RKO (cell line): ENCODE measurements around the gene GPATCH2.
"Not testable (repeated sequence)": the region's sequence is repeated elsewhere in the genome, so short reads cannot be mapped to it uniquely, and the experiment has no call there.

ENCODE experiments used
- DNase-seq: peaks from one replicate; pipeline ENCODE4 v3.0.0-alpha.2; 2016; ENCODE audit warnings: low spot score

GPATCH2 gene

DNA sequence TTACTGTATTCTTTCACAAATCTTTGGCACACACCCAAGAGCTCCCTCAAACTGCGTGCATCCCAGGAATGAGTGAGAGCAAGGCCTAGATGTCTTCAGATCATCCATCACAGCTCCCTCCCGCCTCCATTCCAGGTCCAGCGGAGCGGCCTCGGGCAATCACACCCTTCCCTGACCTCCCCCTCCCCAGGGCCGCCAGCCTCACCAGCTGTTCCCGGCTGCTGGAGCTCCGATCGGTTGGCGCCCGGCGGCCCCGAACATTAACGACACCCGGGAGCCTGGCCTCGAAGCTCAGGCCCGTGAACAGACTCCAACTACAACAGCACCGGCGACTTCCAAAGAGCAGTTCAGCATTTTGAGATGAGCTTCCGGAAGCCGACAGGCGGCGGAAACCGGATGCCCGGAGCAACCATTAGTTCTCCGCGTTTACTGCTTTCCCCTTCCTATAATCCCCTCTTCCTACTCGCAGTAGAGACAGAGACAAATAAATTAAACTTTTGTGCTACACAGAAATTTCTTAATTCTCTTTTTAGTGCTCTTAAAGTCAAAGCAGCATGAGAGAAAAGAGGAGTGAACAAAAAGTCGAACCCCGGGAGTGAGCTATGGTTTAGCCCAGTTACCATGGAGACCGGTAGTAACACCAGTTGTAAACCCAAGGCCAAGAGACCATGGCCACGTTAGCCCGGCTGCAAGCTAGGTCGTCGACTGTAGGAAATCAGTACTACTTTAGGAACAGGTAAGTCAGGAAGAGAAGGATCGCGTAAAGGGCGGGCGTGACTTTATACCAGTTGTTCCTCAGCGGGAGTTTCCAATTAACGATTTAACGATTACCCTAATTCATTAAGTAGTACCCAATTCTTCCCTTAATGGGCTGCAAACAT, at the start of gene GPATCH2, which contains the start of gene SPATA17:
GPATCH2 (minus strand) TSS at position 380 of the 881 bp plus-strand sequence; CDS start at position 261, 119 bp downstream.
SPATA17 (plus strand) TSS at position 634 of the 881 bp plus-strand sequence; CDS start at position 669, 35 bp downstream.
- DNase-seq = peak; percentile 92

DNA sequence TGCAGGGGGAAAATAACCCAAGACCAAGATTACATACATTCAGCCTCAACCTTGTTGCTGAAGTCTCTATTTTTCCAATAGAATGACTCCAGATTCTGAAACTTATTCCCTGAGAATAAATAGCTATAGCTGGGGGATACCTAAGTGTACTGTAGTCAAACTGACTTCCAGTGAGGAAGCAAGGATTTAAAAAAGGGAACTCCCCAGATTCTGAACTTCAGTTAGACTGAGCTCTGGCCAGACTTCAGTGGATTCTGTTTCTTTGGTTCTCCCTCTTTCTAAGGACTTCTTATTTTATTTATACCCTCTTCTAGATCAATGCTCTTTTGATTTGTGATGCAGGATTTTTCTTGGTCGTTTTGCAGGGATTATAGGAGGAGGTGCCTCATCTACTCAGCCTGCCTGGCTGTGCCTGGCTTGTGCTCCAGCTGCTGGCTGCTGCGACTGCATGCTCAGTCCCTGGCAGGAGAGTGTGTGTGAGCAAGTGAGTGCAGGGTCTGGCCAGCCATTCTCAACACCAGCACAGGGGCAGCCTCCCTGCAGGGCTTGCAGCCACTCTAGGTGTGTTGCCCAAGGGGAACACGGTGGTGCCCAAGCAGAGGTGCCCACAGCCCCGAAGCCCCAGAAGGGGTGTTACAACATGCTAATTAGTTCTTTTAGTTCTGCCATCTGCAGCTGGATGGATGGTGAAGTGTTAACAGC, 43.3 kb upstream of the GPATCH2 start:
- DNase-seq = no peak

DNA sequence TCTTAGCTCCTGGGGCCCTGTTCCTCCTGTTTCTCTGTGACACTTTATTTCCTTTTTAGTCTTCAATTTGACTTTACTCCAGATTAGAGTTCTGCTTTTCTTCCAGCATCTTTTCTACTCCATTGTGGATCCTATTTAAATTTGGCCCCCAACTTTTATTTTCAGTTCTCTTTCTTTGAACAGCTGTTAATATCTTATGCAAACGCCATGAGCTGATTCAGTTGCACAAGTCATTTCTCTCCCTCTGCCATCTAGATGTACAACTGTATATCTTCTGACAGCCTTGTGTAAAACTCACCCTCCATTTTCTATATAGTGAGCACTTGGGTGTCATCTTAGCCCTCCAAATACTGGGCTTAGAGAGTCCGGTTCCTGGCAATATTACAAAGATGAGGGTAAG, 42.5 kb upstream of the GPATCH2 start:
- DNase-seq = no peak

DNA sequence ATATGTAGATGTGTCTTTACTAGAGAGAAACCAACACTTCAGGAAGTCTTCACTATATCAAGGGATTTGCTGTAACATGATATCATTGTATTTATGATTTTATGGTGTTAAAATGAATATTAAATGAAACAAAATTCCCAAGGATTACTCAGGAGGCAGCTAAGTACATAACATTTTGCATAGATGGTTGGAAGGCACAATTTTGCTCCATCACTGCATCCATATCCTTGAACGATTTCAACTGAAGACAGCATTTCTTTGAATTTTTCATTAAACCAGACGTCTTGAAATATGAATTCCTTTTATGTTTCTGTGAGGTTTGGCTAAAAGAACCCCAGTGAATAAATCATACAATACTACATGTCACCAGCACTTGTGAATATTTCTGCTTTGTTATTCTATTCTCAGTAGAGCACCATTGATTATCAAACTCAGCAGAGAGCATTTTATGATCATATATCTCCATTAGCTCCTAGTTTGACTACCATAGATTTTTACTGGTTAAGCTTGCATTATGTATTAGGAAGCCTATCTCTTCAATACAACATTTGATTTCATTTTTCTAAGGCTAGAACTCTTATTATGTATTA, 37.6 kb upstream of the GPATCH2 start:
- DNase-seq = no peak

DNA sequence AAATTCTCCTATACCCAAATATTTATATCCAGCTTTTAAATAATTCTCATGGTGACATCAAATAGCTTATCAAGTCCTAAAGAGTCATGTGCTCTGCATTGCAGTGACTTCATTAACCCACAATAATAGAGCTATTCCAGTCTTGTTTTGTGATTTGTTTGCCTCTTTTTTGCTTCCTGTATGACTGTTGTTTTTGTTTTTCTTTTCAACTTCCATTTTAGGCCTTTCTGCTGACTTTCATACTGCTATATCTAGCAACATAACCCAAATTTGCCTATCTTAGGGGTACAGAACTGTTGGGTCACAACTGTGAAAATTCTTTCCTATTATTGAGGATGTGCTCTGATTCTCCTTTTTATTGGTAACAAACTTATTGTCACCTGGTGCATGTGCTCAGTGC, 30.5 kb upstream of the GPATCH2 start:
- DNase-seq = no peak

DNA sequence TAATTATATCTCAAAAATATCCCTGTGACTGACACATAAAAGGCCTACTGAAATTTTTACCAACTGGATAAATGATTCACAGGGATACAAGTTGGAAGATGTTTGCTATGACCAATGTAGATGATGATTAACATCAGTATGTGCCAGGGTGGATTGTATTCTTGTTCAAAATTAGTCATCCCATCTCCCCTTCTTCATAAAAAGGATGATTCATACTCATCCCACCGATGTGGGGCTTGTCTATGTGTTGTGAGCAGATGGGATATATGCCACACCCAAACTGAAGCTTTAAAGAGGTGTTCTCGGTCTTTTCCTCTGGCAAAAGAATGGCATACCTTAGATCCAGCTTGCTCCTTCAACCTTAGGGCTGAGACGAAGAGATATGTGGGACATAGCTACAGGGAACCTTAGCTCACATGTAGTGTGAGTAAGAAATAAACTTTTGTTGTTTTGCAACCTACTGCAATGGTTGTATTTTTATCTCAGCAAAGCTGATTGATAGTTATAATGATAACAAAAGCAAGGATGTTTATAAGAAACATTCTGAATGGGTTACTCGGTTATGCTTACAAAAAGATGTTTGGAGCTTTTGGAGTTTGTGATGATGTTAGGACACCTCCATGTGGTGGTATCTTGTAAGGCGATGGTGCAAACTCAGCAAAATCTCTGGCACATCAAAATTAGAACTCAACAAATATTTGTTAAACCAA, 29.6 kb upstream of the GPATCH2 start:
- DNase-seq = peak; percentile 69

DNA sequence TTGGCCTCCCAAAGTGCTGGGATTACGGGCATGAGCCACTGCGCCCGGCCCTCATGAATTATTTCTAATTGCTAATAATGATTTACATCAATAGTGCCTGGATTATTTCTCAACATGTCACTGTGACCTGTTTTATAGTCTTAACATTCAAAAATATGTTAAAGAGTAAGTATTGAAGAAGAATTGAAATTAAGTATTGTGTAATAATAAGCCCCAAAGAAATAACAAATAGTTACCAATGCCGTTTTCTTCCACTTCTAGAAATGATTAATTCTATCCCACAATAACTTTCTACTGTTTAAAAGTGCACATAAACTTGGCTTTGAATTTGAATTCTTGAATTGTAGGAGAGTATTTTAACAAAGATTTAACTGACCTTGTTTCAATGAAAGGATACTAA, 19.8 kb upstream of the GPATCH2 start:
- DNase-seq = no peak

DNA sequence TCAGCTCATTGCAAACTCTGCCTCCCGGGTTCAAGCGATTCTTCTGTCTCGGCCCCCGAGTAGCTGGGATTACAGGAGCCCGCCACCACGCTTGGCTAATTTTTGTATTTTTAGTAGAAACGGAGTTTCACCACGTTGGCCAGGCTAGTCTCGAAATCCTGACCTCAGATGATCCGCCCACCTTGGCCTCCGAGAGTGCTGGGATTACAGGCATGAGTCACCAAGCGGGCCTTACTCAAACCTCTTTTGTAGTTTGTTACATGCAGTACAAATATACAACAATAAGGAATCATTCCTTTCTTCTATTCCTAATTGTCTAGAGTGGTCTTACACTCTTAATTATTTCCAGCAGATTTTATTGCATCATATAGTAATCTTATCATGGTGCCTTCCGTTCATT, 16.9 kb upstream of the GPATCH2 start:
- DNase-seq = no peak

DNA sequence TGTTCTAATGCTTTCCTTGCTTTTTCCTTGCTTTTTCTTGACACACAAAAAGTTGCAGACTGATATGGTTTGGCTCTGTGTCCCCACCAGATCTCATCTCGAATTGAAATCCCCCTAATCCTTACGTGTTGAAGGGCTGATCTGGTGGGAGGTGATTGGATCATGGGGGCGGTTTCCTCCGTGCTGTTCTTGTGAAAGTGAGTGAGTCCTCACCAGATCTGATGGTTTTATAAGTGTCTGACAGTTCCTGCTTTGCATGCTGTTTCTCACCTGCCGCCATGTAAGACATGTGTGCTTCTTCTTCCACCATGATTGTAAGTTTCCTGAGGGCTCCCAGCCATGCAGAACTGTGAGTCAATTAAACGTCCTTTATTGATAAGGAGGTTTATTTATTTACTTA, 11.6 kb upstream of the GPATCH2 start:
- DNase-seq = no peak

DNA sequence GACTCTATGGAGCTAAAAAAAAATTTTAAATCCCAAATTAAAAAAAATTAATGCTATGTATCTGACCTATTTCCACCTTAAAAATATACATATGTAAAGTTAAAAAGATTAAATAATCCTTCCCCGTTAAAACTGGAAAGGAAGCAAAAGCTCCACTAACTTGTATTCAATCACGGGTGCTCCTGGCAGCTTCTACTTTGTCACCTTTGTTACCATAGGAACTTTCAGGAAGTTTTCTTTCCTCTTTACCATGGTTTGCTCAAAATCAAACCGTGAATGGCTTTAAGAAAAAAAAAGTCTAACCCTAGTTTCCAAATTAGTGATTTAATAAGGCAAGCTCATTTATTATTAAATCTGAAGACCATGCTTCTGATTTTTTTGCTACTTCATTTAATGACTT, 3.5 kb downstream of the GPATCH2 start:
- DNase-seq = no peak

DNA sequence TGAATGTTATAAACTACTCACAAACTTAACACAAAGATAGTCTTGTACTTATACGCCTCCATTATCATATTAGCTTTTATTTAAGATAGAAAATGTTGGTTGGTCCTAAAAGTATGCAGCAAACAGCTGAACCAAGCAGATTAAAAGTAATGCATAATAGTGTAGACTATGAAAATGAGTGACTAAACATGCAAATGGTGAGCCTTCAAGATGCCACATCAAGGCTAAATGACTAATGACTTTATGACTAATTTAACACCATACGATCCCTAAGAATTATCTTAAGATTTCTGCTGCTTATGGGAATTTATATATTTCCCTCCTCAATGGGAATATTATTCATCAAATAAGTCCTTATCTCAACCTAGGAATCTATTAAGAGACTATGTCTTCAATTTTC, 4.6 kb downstream of the GPATCH2 start:
- DNase-seq = peak; percentile 74

DNA sequence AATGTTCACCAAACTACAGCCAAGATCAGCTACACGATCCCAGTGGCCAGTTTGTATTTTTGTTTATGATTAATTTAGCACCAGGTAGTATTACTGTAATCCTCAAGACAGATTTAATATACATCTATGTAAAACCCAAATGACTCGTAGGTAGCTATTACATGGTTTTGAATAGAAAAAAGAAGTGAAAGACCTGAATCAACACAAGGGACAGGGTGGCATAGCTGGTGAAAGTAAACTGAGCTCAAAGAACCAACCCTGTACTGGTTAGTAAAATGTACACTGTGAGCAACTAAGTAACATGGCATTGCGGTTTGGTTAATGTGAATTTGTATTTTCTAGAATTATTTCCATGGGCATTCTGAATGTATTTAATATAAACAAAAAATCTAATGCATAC, 8.8 kb downstream of the GPATCH2 start:
- DNase-seq = no peak

DNA sequence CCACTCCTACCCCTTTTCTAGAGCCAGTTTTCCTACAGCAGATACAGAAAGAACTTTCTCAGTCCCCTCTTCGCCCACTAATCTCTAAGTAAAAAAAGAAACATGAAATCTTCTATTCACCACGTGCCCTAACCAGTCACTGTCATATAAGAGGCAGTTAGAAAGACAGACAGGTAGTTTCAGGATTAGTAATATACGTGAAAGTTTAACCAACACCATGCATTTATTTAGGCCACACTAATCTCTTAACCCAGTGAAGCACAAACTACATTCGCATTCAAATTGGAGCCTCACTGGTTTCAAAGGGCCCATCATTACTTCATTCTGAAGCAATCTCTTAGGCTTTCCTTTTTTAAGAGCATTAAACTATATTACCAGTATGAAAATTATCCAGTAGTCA, 10.1 kb downstream of the GPATCH2 start:
- DNase-seq = no peak

DNA sequence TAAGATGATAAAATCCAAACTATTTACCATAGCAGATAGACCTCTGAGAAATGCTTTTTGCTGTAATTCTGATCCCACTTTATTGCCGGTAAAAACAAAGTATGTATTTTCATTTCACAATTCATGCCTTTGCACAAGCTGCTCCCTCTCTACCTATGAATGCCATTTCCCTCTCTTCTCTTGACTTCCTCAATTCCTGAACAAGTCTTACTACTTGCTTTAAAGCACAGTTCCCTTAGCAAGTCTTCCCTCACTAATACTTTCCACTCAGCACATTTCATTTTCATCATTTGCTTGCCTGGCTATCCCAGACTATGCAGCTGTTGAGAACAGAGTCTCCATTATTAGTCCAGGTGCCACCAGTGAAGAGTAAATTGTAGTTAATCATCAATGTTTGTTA, 13.8 kb downstream of the GPATCH2 start:
- no peak for DNase-seq

DNA sequence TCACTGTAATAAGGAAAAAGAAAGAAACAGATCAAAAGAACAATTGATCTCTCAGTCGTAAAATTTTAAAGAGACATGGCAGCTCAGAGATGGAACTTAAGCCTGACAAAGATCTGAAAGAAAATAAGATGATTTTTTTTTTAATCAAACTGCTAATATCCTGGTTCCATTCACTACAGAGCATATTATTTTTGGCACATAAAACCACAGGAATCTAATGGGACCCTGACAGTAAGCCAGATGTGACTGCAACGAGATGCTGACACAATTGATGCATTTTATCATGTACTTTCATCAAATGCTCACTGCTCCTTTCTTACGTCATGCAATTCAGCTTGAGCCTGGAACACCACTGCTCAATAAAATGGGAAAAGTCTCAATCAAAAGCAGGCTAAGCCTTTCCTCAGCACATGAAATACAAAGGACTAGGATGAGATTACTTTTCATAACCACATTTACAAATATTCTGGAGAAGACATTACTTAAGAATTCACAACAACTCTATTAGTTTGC, 16.6 kb downstream of the GPATCH2 start:
- DNase-seq = no peak

DNA sequence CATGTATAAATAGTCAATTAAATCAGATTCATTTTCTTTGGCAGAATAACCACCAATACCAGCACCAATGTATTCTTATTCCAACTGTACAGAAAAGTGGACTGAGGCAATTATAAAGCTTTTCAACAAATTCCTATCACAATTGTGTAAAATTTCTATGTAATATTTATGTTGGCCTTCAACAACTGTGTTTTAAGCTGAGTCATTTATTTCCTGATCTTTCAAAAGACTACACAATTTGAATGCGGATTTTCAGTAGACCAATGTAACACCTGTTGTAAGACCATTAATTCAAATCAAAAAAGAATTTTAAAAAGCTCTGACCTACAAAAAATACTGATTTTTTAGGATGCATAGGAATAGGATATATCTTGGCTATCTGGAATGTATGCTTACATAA, 25.5 kb downstream of the GPATCH2 start:
- DNase-seq = no peak

DNA sequence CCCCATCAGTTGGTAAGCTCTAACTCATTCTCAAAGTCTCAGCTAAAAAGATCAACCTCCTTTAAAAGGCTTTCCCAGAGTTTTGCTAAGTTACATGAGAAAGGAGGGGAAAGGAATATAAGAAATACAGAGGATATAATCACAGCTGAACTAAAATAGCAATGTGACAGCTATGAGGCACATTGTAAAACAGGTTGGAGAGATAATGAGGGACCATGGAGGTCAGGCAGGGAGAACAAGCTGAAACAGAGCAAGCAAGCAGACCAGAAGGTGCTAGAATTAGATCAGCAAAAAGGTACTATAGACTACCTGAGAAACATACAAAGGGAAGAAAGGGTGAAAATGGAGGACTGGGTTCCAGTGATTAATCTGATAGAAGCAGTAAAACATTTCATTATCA, 28.5 kb downstream of the GPATCH2 start:
- DNase-seq = no peak

DNA sequence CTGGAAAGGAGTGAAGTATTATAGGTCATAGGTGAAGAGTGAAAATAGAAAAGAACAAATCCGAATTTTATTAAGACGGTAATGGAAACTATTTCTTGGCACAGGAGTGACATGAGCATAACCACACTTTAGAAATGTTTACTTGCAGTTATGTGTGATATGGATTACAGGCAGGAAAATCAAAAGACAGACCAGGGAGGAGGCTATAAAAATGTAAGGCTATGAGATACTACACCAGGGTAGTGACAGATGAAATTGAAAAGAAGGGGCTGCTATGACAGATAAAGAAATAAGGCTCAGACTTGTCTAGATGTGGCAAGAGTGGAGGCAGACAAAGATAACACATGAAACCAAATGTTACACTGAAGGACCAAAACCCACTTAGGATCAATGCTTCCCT, 31.7 kb downstream of the GPATCH2 start:
- no peak for DNase-seq

DNA sequence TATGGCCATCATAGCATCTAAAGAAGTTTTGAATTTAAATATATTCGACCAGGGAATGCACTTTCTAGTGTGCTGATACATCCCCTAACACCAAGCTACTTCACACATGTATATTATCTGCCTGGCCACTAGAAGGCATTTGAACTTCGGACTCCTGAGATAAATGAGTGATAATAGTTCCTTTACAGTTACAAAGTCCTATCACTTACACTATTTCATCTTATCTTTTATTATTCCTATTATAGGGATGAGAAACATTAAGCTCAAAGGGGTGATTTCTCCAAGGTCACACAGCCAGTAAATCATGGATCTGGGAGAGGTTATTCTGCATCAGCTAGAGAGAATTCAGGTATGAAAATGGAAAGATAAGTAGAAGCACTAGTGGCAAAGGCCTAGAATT, 40.3 kb downstream of the GPATCH2 start:
- DNase-seq = no peak

DNA sequence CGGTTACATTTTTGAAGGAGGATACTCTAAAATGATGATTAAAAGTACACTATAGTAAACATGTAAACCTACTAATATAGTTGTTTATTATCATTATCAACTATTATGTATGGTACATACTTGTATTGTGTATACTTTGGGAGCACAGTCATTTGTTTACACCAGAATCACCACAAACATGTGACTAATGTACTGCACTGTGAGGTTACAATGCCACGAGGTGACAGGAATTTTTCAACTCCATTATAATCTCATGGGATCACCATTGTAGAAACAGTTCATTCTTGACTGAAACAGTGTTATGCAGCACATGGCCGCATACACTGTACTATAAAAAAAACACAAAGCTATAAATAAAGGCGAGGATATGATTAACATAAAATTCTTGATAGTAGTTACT, 44.3 kb downstream of the GPATCH2 start:
- DNase-seq = no peak

DNA sequence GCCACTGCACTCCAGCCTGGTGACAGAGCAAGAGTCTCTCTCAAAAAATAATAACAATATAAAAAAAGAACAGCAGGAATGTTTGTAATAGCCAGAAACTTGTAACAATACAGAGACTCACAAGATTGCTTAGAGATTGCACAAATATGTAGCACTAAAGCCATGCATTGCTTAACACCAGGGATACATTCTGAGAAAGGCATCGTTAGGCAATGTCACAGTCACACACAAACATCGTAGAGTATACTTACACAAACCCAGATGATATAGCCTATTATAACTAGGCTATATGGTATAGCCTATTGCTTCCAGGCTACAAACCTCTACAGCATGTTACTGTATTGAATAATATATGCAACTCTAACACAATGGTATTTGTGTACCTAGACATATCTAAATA, 45.3 kb downstream of the GPATCH2 start:
- no peak for DNase-seq

DNA sequence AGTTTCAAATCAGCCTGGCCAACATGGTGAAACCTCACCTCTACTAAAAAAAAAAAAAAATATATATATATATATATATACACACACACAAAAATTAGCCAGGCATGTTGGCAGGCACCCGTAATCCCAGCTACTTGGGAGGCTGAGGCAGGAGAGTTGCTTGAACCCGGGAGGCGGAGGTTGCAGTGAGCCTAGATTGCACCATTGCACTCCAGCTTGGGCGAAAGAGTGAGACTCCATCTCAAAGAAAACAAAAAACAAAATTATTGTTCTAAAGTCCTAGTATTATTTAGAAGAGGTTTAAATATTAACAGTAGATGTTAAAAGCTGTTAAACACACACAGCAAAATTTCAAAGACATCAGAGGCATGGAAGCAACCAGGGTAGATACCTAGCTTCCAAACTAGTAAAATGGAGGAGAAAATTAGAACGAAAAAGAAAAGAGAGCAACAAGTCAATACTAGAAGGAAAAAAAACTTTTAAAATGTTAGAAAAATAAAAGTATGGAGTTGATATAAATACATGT, 46.5 kb downstream of the GPATCH2 start:
- DNase-seq = not testable (repeated sequence)
